GM12801 (cell line): Measurements from ENCODE around the gene SH3BP4.

ENCODE experiments used
- CTCF ChIP-seq: IDR thresholded peaks from one replicate; pipeline ENCODE4 v1.5.1; 2011; ENCODE audit warnings: control low read depth; ENCODE audit not compliant: insufficient read length; ENCODE audit errors: extremely low read depth

The SH3BP4 gene

GRCh38 chr2:234998404-234999211 lies 46.8 kb downstream of the SH3BP4 start:
- TF ChIP-seq CTCF, result no peak

GRCh38 chr2:234999740-235000425 lies 48.1 kb downstream of the SH3BP4 start:
- no peak for TF ChIP-seq CTCF

GRCh38 chr2:235000426-235001236 lies 48.8 kb downstream of the SH3BP4 start:
- TF ChIP-seq CTCF, result no peak

GRCh38 chr2:235001237-235002133 lies 49.7 kb downstream of the SH3BP4 start:
- no peak for TF ChIP-seq CTCF

- no peak for TF ChIP-seq CTCF
Observed at GRCh38 chr2:235002198-235003095, 50.6 kb downstream of the SH3BP4 start.

- no peak for TF ChIP-seq CTCF
Observed at GRCh38 chr2:235003096-235003775, 51.4 kb downstream of the SH3BP4 start.
